ENCODE data around the gene PPP6C. TPM values are rescaled to one million over a fixed set of nuclear protein-coding genes. Genes with fewer than 3 reads are reported as not detected.
"Not testable (repeated sequence)": the region's sequence is repeated elsewhere in the genome, so short reads cannot be mapped to it uniquely, and the experiment has no call there.

Gene PPP6C
- total RNA-seq, 1 experiment from 2014 or later = 41.2 TPM

DNA sequence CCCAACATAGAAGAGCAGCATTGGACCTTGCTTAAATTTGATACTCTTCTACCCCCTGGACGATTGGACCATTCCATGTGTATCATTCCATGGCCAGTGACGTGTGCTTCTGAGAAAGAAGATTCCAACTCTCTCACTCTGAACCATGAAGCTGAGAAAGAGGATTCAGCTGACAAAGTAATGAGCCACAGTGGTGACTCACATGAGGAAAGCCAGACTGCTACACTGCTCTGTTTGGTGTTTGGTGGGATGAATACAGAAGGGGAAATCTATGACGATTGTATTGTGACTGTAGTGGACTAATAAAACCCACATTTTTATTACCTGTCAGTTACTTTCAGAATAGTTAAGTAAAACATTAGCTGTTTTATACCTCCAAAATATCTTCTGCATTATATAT, 44.1 kb upstream of the PPP6C start:
- H3K4me3 Mint-ChIP-seq (ENCODE audit: unreplicated experiment) = no peak overlapping the region
- Histone ChIP-seq H3K4me3 (ENCODE audit: low read depth, low read length) (no peak overlapping the region), H3K27me3 (replicated peaks; ENCODE audit: control insufficient read depth, insufficient read depth, low read length) (no peaks in the 10 kb centered on the region), H3K9me3 (no peaks in the 10 kb centered on the region), H3K4me1 (peaks cover 15% of the 10 kb centered on the region; the same call in 1 of the 2 replicates), H3K36me3 (ENCODE audit: control insufficient read depth, insufficient read depth, low read length) (no peaks in the 10 kb centered on the region)
- BruUV-seq (replicated peaks) = no TSS peak
- CTCF ChIA-PET = interaction anchor here (0.6 kb wide), 1 partner anchor 1548 kb away, joined by 6 read pairs; no protein-coding TSS in a partner anchor
- no peaks in the 10 kb centered on the region for H3K9me3 Mint-ChIP-seq (ENCODE audit: unreplicated experiment)
- POLR2A ChIA-PET = no interaction called here
- no peak overlapping the region for H3K27ac Mint-ChIP-seq (ENCODE audit: unreplicated experiment)
- no peaks in the 10 kb centered on the region for H3K27me3 Mint-ChIP-seq (ENCODE audit: insufficient read depth, unreplicated experiment)
- DNase-seq = no peak
- TF ChIP-seq, protein P1, sequence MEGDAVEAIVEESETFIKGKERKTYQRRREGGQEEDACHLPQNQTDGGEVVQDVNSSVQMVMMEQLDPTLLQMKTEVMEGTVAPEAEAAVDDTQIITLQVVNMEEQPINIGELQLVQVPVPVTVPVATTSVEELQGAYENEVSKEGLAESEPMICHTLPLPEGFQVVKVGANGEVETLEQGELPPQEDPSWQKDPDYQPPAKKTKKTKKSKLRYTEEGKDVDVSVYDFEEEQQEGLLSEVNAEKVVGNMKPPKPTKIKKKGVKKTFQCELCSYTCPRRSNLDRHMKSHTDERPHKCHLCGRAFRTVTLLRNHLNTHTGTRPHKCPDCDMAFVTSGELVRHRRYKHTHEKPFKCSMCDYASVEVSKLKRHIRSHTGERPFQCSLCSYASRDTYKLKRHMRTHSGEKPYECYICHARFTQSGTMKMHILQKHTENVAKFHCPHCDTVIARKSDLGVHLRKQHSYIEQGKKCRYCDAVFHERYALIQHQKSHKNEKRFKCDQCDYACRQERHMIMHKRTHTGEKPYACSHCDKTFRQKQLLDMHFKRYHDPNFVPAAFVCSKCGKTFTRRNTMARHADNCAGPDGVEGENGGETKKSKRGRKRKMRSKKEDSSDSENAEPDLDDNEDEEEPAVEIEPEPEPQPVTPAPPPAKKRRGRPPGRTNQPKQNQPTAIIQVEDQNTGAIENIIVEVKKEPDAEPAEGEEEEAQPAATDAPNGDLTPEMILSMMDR (IDR thresholded peaks at IDR 0.05; ENCODE audit: insufficient read depth in 1 of 2, low read depth in 1 of 2, low read length in 1 of 2, severe bottlenecking in 1 of 2, unreplicated experiment in 1 of 2) = no peak
- peaks cover 14% of the 10 kb centered on the region for H3K4me1 Mint-ChIP-seq (ENCODE audit: low read depth, unreplicated experiment)
- intact Hi-C loops (cut with micrococcal nuclease; ENCODE audit: unreplicated experiment) = no loop called here
- H3K36me3 Mint-ChIP-seq (ENCODE audit: insufficient read depth, unreplicated experiment) = peaks cover 65% of the 10 kb centered on the region

DNA sequence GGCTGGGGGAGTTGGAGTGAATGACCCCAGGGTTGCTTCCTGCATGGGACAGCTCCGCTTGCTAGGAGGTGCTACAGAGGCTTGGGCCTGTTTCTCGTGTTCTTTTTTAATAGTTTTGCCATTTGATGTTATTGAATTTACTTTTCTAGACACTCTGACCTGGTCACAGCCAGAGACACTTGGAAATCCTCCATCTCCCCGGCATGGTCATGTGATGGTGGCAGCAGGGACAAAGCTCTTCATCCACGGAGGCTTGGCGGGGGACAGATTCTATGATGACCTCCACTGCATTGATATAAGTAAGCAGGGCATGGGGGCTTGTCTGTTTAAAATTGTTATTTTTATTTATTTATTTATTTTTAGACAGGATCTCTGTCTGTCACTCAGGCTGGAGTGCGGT, 38.2 kb upstream of the PPP6C start:
- H3K27me3 ChIP-seq (replicated peaks; ENCODE audit: control insufficient read depth, insufficient read depth, low read length) = no peaks in the 10 kb centered on the region
- TF ChIP-seq, protein P1 (IDR thresholded peaks at IDR 0.05; ENCODE audit: insufficient read depth in 1 of 2, low read depth in 1 of 2, low read length in 1 of 2, severe bottlenecking in 1 of 2, unreplicated experiment in 1 of 2) = no peak
- no TSS peak for BruUV-seq (replicated peaks)
- H3K9me3 ChIP-seq = no peaks in the 10 kb centered on the region
- no peaks in the 10 kb centered on the region for H3K27me3 Mint-ChIP-seq (ENCODE audit: insufficient read depth, unreplicated experiment)
- no peak overlapping the region for H3K4me3 ChIP-seq (ENCODE audit: low read depth, low read length)
- no peak overlapping the region for H3K4me3 Mint-ChIP-seq (ENCODE audit: unreplicated experiment)
- no peaks in the 10 kb centered on the region for H3K4me1 Mint-ChIP-seq (ENCODE audit: low read depth, unreplicated experiment)
- peaks cover 20% of the 10 kb centered on the region for H3K36me3 Mint-ChIP-seq (ENCODE audit: insufficient read depth, unreplicated experiment)
- CTCF ChIA-PET = no interaction called here
- H3K4me1 ChIP-seq = no peaks in the 10 kb centered on the region
- H3K36me3 ChIP-seq (ENCODE audit: control insufficient read depth, insufficient read depth, low read length) = no peaks in the 10 kb centered on the region
- intact Hi-C loops (cut with micrococcal nuclease; ENCODE audit: unreplicated experiment) = no loop called here
- POLR2A ChIA-PET = interaction anchor here (0.6 kb wide), 1 partner anchor 14 kb away, joined by 3 read pairs; the partner anchor contains the start of gene HSPA5
- no peak overlapping the region for H3K27ac Mint-ChIP-seq (ENCODE audit: unreplicated experiment)
- no peak for DNase-seq
- H3K9me3 Mint-ChIP-seq (ENCODE audit: unreplicated experiment) = no peaks in the 10 kb centered on the region

DNA sequence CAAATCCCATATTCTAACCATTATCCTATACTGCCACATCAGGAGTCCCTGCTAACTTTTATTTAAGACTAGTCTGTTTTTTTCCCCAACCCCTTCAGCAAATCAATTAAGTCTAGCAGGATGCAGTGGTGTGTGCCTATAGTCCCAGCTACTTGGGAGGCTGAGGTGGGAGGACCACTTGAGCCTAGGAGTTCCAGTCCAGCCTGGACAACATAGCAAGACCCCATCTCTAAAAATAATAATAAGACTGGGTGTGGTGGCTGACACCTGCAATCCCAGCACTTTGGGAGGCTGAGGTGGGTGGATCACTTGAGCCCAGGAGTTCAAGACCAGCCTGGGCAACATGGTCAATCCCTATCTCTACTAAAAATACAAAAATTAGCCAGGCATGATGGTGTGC, 35.3 kb upstream of the PPP6C start:
- H3K4me1 Mint-ChIP-seq (ENCODE audit: low read depth, unreplicated experiment); DNase-seq; H3K27me3 ChIP-seq (replicated peaks; ENCODE audit: control insufficient read depth, insufficient read depth, low read length); H3K27me3 Mint-ChIP-seq (ENCODE audit: insufficient read depth, unreplicated experiment); H3K4me3 Mint-ChIP-seq (ENCODE audit: unreplicated experiment); CTCF ChIA-PET; H3K4me3 ChIP-seq (ENCODE audit: low read depth, low read length); H3K9me3 Mint-ChIP-seq (ENCODE audit: unreplicated experiment); BruUV-seq (replicated peaks); POLR2A ChIA-PET; H3K27ac Mint-ChIP-seq (ENCODE audit: unreplicated experiment); H3K36me3 ChIP-seq (ENCODE audit: control insufficient read depth, insufficient read depth, low read length); H3K9me3 ChIP-seq; H3K4me1 ChIP-seq; intact Hi-C loops (cut with micrococcal nuclease; ENCODE audit: unreplicated experiment): not testable (repeated sequence)
- peaks cover 27% of the 10 kb centered on the region for H3K36me3 Mint-ChIP-seq (ENCODE audit: insufficient read depth, unreplicated experiment)

DNA sequence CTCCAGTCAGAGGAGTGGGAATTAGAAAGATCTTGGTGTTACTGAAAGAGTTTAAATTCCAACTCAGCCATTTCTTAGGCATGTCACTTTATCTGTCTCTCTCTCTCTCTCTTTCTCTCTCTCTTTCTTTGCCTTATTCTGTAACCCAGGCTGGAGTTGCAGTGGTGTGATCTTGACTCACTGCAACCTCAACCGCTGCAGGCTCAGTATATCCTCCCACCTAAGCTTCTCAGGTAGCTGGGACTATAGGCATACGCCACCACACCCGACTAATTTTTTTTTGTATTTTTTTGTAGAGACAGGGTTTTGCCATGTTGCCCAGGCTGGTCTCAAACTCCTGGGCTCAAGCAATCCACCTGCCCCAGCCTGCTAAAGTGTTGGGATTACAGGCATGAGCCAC, 29.0 kb upstream of the PPP6C start:
- Histone ChIP-seq H3K27me3 (replicated peaks; ENCODE audit: control insufficient read depth, insufficient read depth, low read length) (no peaks in the 10 kb centered on the region), H3K4me1 (no peaks in the 10 kb centered on the region), H3K4me3 (ENCODE audit: low read depth, low read length) (no peak overlapping the region), H3K36me3 (ENCODE audit: control insufficient read depth, insufficient read depth, low read length) (no peaks in the 10 kb centered on the region), H3K9me3 (no peaks in the 10 kb centered on the region)
- H3K4me1 Mint-ChIP-seq (ENCODE audit: low read depth, unreplicated experiment) = no peaks in the 10 kb centered on the region
- BruUV-seq (replicated peaks) = no TSS peak
- H3K4me3 Mint-ChIP-seq (ENCODE audit: unreplicated experiment) = no peak overlapping the region
- intact Hi-C loops (cut with micrococcal nuclease; ENCODE audit: unreplicated experiment) = no loop called here
- peaks cover 34% of the 10 kb centered on the region for H3K36me3 Mint-ChIP-seq (ENCODE audit: insufficient read depth, unreplicated experiment)
- no peaks in the 10 kb centered on the region for H3K27me3 Mint-ChIP-seq (ENCODE audit: insufficient read depth, unreplicated experiment)
- TF ChIP-seq, protein P1 (IDR thresholded peaks at IDR 0.05; ENCODE audit: insufficient read depth in 1 of 2, low read depth in 1 of 2, low read length in 1 of 2, severe bottlenecking in 1 of 2, unreplicated experiment in 1 of 2) = no peak
- ChIA-PET CTCF (no interaction called here), POLR2A (no interaction called here)
- DNase-seq = no peak
- H3K9me3 Mint-ChIP-seq (ENCODE audit: unreplicated experiment) = no peaks in the 10 kb centered on the region
- H3K27ac Mint-ChIP-seq (ENCODE audit: unreplicated experiment) = no peak overlapping the region
